Endothelial cell (in vitro differentiated cells): ENCODE results near the gene UCP3. TPM values are rescaled to one million over a fixed set of nuclear protein-coding genes. Genes with fewer than 3 reads are reported as not detected.
"Not testable (repeated sequence)": the region's sequence is repeated elsewhere in the genome, so short reads cannot be mapped to it uniquely, and the experiment has no call there.

Experiments used
- DNase-seq: peaks from one replicate; pipeline ENCODE4 v3.0.0; 2021; ENCODE audit warnings: low spot score
- H3K27ac Mint-ChIP-seq: one replicate; pipeline ENCODE4 v1.8.0; 2021; ENCODE audit warnings: mixed read lengths, inconsistent platforms; ENCODE audit not compliant: unreplicated experiment
- H3K27me3 Mint-ChIP-seq: one replicate; pipeline ENCODE4 v1.8.0; 2021; ENCODE audit warnings: mild to moderate bottlenecking, moderate library complexity, mixed read lengths, inconsistent platforms; ENCODE audit not compliant: unreplicated experiment
- H3K36me3 Mint-ChIP-seq: one replicate; pipeline ENCODE4 v1.8.0; 2021; ENCODE audit warnings: mild to moderate bottlenecking, low read depth, mixed read lengths, inconsistent platforms; ENCODE audit not compliant: unreplicated experiment
- H3K4me1 Mint-ChIP-seq: one replicate; pipeline ENCODE4 v1.8.0; 2021; ENCODE audit warnings: mild to moderate bottlenecking, mixed read lengths, inconsistent platforms; ENCODE audit not compliant: unreplicated experiment
- H3K4me3 Mint-ChIP-seq: one replicate; pipeline ENCODE4 v1.8.0; 2021; ENCODE audit warnings: mild to moderate bottlenecking, mixed read lengths, inconsistent platforms; ENCODE audit not compliant: unreplicated experiment
- H3K9me3 Mint-ChIP-seq: one replicate; pipeline ENCODE4 v1.8.0; 2021; ENCODE audit warnings: mixed read lengths, inconsistent platforms; ENCODE audit not compliant: unreplicated experiment
- total RNA-seq: library from RNA; stranded (reverse); fragmentation: NEBNext Ultra II Directional; extraction: Animal tissue kit (Norgen Biotek cat#: 25700); gene quantifications from one replicate; pipeline ENCODE4 v1.2.1, GENCODE V29; 2021; ENCODE audit not compliant: unreplicated experiment
- TF ChIP-seq, protein P1 (sequence below): fragments of 200-600 bp; sonication (generic); IDR thresholded peaks from one replicate; pipeline ENCODE4 v1.5.0; 2021; ENCODE audit warnings: antibody characterized with exemption; ENCODE audit not compliant: unreplicated experiment

Gene UCP3
- total RNA-seq, 1 donor from 2014 or later, result 1.6 TPM

DNA sequence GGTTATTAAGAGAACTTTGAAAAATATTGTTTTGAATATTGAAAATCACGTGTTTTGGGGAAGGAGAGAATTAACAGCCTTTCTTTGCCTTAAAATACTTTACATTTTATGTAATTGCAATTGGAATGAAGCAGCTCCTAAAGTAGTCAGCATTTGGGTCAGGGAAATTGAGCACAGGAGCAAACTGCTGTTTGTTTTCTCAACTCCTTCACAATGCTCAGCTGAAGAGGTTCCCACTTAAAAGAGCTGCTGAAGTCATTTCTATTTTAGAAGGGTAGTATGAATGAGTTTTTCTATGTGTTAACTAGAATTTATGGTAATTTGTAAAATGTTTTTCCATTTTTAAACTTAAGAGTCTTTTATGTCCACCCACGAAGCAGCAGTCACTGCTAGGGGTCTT lies 18.2 kb downstream of the UCP3 start:
- H3K4me1 Mint-ChIP-seq, result peaks cover 2% of the 10 kb centered on the region
- DNase-seq, result no peak
- peaks cover 1% of the 10 kb centered on the region for H3K27me3 Mint-ChIP-seq
- H3K4me3 Mint-ChIP-seq, result no peak overlapping the region
- H3K9me3 Mint-ChIP-seq, result no peaks in the 10 kb centered on the region
- TF ChIP-seq, protein P1, sequence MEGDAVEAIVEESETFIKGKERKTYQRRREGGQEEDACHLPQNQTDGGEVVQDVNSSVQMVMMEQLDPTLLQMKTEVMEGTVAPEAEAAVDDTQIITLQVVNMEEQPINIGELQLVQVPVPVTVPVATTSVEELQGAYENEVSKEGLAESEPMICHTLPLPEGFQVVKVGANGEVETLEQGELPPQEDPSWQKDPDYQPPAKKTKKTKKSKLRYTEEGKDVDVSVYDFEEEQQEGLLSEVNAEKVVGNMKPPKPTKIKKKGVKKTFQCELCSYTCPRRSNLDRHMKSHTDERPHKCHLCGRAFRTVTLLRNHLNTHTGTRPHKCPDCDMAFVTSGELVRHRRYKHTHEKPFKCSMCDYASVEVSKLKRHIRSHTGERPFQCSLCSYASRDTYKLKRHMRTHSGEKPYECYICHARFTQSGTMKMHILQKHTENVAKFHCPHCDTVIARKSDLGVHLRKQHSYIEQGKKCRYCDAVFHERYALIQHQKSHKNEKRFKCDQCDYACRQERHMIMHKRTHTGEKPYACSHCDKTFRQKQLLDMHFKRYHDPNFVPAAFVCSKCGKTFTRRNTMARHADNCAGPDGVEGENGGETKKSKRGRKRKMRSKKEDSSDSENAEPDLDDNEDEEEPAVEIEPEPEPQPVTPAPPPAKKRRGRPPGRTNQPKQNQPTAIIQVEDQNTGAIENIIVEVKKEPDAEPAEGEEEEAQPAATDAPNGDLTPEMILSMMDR, result no peak
- no peak overlapping the region for H3K27ac Mint-ChIP-seq
- no peaks in the 10 kb centered on the region for H3K36me3 Mint-ChIP-seq

DNA sequence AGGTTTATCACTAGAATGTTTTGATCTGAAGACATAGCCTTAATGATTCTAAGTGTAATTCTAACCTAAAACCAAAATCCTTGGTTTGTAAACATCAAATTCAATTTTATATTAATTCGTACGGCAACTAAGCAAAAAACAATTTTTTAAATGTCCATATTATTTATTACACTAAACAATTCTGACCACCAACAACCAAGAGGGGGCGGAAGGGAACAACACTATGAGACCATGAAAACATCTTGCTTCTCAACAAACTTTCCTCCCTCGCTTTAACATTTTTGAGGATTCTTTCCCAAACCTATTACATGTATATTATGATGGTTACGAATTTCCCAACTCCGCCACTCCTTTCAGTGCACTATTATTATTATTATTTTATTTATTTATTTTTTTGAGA lies 19.7 kb downstream of the UCP3 start:
- TF ChIP-seq, protein P1, result no peak
- H3K9me3 Mint-ChIP-seq, result no peaks in the 10 kb centered on the region
- H3K4me1 Mint-ChIP-seq, result peaks cover 2% of the 10 kb centered on the region
- no peaks in the 10 kb centered on the region for H3K36me3 Mint-ChIP-seq
- H3K27ac Mint-ChIP-seq, result no peak overlapping the region
- no peak for DNase-seq
- H3K27me3 Mint-ChIP-seq, result peaks cover 1% of the 10 kb centered on the region
- H3K4me3 Mint-ChIP-seq, result no peak overlapping the region

DNA sequence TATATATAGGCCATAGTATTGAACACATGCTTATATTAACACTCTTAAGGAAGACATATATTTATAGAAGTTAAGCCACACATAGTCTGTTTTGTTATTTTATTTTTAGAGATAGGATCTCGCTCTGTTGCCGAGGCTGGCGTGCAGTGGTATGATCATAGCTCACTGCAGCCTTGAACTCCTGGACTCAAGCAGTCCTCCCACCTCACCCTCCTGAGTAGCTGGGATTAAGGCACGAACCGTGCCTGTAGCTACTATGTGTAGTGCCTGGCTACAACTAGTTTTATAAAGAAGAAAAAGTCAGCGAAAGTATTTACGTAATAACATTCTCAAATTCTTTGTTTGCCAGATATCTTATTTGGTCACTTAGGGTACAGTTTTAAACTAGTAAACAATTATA lies 20.7 kb downstream of the UCP3 start:
- no peak overlapping the region for H3K4me3 Mint-ChIP-seq
- no peaks in the 10 kb centered on the region for H3K36me3 Mint-ChIP-seq
- H3K27ac Mint-ChIP-seq, result no peak overlapping the region
- H3K27me3 Mint-ChIP-seq, result peaks cover 3% of the 10 kb centered on the region
- peaks cover 7% of the 10 kb centered on the region for H3K4me1 Mint-ChIP-seq
- DNase-seq, result no peak
- TF ChIP-seq, protein P1, result no peak
- H3K9me3 Mint-ChIP-seq, result no peaks in the 10 kb centered on the region

DNA sequence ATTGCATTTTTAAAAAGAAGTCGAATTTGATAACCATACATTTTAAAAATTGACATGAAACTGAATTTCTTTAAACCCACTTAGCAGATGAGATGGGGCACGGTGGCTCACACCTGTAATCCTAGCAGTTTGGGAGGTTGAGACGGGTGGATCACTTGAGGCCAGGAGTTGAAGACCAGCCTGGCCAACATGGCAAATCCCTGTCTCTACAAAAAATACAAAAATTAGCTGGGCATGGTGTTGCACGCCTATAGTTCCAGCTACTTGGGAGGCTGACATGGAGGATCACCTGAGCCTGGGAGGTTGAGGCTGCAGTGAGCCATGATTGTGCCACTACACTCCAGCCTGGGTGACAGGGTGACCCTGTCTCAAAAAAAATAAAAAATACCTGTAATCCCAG lies 23.2 kb downstream of the UCP3 start:
- Mint-ChIP-seq H3K27me3 (peaks cover 10% of the 10 kb centered on the region), H3K4me1 (peaks cover 19% of the 10 kb centered on the region)
- not testable (repeated sequence) for H3K36me3 Mint-ChIP-seq, H3K9me3 Mint-ChIP-seq, H3K4me3 Mint-ChIP-seq, DNase-seq, H3K27ac Mint-ChIP-seq

DNA sequence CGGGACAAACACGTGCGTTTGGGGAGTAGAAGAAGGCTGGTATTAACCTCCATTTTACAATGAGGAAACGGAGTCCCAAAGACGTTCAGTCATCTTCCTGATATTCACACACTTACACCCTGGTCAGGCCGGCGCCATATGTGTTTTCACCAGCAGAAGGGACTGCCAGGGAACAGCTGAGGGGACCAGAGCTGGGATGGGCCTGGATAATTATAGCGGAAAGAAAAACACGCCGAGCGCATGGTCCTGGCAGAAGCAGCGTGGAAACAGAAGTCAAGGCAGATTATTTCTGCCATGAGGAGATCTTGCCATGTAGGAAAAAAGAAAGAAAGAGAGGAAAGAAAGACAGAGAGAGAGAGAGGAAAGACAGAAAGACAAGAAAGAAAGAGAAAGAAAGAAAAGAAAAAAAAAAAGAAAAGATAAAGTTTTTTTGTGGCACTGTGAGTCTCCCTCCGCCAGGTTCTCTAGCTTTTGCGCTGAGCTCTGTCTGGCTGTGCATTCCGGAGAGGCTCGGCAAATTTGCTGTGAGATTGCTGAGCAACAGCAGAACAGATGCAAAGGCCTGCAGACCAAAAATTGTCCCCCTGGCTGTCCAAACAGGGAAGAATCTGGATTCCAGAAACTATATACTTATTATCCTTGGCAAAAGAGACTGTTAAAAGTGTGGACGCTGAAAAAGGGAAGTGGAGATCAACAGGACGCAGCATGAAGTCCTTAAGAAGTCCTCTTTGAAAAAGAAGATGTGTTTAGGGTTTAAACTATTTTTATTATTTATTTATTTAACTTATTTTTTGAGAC lies 24.9 kb downstream of the UCP3 start:
- Mint-ChIP-seq H3K9me3 (no peaks in the 10 kb centered on the region), H3K4me3 (peak overlapping the region; percentile 98), H3K4me1 (peaks cover 30% of the 10 kb centered on the region), H3K27me3 (peaks cover 12% of the 10 kb centered on the region), H3K27ac (peak overlapping the region; percentile 48), H3K36me3 (peaks cover 8% of the 10 kb centered on the region)
- TF ChIP-seq, protein P1, result no peak
- no peak for DNase-seq
